NCI-H748 (cell line): Measurements from ENCODE around the gene SPRED3.

Experiments used
- DNase-seq: peaks from one replicate; lab custom pipeline; 2025; ENCODE audit not compliant: unreplicated experiment; lab: John Stamatoyannopoulos, UW

Gene SPRED3

DNA sequence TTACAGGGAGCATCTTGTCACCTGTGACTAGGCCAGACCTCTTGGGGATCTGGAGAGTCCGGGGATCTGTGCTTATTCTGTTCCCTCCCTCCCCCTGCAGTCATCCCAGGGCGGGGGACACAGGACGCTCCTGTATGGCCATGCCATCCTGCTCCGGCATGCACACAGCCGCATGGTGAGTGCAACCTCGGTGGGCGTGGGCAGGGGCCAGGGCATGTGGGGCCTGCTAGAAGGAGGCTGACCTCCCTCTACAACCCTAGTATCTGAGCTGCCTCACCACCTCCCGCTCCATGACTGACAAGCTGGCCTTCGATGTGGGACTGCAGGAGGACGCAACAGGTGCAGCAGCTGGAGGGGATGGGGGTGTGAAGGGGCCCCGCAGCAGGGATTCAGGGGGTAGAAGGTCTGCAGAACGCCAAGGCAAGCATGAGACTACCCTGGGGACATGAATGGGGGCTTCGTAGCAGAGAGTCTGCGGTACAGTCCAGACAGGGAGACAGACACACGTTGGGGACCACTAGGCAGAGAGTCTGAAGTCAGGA, 55.0 kb downstream of the SPRED3 start:
- no peak for DNase-seq

DNA sequence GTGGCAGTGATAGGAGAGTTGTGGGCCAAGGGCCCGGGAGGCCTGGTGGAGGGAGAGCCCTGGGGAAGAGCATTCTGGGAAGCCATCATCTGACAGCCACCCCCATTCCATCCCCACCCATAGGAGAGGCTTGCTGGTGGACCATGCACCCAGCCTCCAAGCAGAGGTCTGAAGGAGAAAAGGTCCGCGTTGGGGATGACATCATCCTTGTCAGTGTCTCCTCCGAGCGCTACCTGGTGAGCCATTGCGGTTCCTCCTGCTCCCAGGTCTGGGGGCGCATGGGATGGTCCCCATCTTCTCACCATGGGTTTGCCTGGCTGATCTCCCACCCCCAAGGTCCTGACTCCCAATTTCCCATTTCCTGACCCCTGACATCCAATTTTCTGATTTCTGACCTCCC, 55.5 kb downstream of the SPRED3 start:
- DNase-seq, result no peak

DNA sequence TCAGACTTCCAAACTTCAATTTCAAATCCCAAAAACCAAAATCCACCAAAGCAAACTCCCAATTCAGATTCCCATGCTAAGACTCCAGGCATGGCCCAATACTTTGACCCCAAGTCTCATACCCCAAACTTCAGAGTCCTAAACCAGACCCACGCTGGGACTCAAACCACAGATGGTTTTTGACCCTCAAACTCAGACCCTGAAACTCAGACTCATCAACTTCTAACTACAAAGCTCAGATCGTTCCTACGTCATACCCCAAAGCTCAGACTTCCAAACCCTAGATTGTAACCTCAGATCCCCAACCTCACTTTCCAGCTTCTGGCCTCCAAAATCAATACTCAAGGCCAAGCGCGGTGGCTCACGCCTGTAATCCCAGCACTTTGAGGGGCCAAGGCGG, 56.9 kb downstream of the SPRED3 start:
- DNase-seq, result no peak

DNA sequence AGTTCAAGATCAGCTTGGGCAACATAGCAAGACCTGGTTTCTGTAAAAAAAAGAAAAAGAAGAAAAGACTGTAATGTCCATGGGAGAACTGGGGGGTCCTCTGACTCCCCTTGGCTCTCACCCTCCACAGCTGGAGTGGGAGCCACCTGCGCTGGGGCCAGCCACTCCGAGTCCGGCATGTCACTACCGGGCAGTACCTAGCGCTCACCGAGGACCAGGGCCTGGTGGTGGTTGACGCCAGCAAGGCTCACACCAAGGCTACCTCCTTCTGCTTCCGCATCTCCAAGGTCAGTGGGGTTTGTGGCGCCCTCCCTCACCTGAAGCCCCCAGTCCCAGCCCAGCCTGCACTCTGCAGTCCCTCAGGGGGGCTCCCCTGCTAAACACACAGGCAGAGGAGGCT, 59.7 kb downstream of the SPRED3 start:
- DNase-seq, result no peak
